HG02571 (cell line): ENCODE results near the gene JMJD8.

ENCODE experiments used
- ATAC-seq: cut with Tn5 transposase; IDR thresholded peaks from one replicate; pipeline ENCODE4 v1.9.1; 2021; ENCODE audit warnings: mild to moderate bottlenecking, moderate library complexity; ENCODE audit not compliant: unreplicated experiment

The JMJD8 gene

GRCh38 chr16:710500-711075 is 26.5 kb upstream of the JMJD8 start:
- no peak for ATAC-seq

GRCh38 chr16:709566-710499 is 25.7 kb upstream of the JMJD8 start:
- ATAC-seq: no peak

DNA sequence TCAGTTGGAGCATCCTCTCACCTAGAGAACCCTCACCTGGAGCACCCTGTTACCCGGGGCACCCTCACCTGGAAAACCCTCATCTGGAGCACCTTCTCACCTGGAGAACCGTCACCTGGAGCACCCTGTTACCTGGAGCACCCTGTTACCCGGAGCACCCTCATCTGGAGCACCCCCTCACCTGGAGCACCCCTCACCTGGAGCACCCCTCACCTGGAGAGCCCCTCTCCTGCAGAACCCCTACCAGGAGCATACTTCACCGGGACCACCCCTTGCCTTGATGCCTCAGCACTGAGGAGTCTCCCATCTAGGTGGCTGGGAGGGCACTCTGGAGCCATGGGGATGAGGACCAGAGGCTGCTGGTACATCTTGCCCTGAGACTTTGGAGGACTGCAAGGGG is 24.8 kb upstream of the JMJD8 start:
- ATAC-seq: no peak

DNA sequence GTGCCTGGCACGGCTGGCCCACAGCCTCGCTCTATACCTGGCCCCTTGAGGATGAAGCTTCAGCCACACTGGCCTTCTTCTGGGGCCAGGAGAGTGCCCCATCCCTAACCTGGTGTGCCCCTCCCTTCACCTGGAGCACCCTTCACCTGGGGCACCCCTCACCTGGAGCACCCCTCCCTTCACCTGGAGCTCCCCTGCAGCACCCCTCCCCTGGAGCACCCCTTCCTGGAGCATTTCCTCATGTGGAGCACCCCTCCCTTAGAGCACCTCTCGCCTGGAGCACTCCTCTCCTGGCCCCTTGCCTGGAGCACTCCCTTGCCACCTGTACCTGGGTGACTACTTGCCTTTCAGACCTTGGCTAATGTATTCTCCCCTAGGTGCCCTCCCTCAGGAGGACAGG is 23.9 kb upstream of the JMJD8 start:
- ATAC-seq: no peak

GRCh38 chr16:707062-707538 is 23.0 kb upstream of the JMJD8 start:
- ATAC-seq: no peak

- no peak for ATAC-seq
These were observed 22.3 kb upstream of the JMJD8 start for GRCh38 chr16:706189-707061.

DNA sequence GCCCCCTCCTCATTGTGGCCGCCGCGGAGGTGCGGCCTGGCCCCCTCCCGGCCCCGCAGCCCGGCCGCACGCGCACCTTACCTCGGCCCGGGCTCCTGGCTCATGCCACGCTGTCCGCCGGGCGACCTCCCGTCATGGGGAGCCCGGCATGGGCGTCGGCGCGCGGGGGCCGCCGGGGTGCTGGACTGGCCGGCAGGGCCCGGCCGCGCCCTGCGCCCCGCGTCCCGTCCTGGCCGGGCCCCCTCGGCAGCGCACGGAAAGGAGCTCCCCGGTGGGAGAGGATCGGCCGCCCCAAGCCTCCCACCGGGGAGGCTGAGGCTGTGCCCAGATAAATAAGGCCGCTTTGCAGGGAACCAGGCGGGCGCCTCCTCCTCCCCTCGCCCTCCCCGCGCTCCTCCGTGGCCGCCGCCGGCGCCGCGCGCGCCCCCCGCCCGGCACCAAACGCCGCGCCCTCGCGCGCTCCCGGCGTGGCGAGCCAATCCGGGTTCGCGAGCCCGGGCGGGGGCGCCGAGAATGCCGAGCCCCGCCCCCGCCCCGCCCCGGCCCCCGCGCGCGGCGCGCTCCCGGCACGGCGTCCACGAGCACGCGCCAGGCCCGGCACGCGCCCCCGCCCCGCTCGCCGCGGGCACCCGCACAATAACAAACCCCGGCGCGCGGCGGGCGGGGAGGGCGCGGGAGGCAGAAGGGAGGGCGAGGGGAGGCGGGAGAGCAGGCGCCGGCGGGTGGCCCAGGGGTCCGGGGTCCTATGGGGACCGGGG is 21.5 kb upstream of the JMJD8 start, which contains the start of gene FBXL16:
Gene FBXL16, minus strand, starts transcription at position 371 of the 758 bp plus-strand sequence. CDS start 8,396 bp downstream, outside the sequence.
- no peak for ATAC-seq

DNA sequence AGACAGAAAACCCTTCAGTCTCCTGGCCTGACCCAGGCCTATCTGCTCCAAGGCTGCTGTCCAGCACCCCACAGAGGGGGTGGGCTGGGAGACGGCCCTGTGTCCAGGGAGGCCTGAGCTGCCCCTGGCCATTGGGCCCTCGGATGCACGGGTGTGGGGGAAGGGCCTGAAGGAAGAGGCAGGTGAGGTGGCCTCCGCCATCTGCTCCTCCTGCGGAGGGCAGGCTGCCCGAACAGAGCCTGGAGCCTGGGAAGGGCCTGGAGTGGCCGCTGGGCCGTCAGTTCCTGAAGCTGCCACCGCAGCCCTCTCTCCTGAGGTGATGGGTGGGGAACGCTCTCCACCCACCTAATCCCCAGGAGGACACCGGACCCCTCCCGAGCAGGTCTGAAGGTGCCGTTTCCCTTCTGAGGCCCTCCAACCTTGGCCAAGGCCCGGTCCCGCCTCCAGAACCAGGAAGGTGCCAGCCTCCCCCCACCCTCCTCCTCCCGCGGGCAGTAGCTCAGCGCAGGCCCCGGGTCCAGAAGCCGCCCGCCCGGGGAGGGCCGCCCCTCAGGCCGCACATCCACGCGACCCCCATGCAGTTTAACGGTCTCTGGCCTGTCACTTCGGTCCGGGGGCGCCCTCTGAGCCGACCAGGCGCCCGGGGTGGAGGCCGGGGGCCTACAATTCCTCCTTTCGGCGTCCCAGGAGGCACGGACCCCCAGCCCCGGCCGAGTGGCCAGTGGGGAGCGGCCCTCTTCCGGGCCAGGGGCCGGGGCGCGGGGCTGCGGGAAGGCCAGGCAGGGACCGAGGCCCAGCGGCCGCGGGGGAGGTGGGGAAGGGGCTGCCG is 20.6 kb upstream of the JMJD8 start:
- no peak for ATAC-seq

DNA sequence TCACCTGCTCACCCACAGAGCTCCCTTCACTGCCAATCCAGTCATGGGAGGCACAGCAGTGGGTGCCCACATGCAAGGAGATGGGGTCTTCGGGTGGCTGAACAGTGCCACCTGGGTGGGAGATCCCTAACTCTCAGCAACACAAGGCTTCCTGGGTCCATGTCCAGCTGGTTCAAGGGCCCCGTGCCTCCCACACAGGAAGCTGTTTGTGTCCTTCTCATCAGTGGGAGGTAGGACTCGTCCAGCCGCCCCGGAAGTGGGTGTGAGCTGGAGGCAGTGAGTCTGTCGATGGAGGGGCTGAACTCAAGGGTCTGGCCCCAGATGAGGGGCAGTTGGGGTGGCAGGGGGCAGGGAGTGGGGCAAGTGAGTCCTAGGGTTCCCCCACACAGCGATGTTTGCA is 19.9 kb upstream of the JMJD8 start:
- no peak for ATAC-seq

GRCh38 chr16:703406-703805 is 19.3 kb upstream of the JMJD8 start:
- ATAC-seq: no peak

DNA sequence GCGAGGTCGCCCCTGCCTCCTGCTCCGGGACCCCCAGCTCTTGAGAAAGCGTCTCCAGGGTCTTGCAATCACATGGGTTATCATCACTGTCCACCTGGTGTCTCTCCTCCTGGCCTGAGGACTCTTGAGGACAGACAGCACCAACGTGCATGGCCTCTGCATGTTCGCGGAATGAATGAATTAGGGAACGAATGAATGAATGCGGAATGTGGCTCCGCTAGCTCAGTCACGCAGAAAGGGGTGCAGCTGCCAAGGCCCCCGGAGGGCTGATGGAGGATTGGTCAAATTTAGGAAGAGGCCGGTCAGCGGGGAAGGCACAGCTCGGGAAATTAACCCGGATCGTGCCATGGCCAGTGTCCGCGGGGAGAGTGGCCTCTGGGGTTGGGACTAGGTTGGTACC is 18.2 kb upstream of the JMJD8 start:
- ATAC-seq: no peak

DNA sequence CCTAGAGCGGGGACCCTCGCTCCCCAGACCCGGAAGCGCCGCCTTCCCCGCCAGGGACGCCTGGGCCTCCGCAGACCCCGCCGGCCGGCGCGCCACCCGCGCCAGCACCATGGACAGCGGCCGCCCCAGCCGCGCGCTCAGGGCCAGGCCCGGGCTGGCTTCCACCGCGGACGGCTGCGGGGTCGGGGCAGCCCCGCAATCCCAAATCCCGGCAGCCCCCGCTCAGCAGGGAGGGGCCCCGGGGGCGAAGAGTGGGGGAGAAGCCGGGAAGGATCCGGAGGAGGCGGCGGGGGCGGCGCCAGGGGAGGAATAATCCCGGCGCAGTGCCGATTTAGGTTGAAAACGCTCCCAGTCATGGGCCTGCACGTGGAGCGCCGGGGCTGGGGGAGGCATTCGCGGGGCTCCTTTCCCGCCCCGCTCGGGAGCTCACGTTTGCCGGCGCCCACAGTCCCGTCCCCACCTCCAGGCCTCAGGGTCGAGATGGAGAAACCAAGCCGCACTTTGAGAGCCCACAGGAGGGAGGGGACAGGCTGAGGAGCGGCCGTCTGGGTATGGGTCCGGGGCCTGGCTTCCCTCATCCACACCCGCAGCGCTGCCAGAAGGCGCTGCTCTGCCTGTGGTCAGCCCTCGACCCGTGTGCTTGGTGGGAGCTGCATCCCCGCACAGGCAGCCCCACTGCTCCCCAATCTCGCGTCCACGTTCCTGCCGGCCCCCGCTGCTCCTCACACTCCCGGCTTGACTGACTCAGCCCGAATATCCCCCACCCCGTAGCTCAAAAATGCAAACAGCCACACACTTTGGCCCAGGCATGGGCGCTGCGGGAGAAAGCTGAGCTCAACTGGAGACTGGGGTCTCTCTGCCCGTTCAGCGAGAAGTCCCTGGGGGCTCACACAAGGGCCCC is 16.8 kb upstream of the JMJD8 start:
- no peak for ATAC-seq

GRCh38 chr16:698911-699671 is 15.0 kb upstream of the JMJD8 start:
- ATAC-seq: no peak

DNA sequence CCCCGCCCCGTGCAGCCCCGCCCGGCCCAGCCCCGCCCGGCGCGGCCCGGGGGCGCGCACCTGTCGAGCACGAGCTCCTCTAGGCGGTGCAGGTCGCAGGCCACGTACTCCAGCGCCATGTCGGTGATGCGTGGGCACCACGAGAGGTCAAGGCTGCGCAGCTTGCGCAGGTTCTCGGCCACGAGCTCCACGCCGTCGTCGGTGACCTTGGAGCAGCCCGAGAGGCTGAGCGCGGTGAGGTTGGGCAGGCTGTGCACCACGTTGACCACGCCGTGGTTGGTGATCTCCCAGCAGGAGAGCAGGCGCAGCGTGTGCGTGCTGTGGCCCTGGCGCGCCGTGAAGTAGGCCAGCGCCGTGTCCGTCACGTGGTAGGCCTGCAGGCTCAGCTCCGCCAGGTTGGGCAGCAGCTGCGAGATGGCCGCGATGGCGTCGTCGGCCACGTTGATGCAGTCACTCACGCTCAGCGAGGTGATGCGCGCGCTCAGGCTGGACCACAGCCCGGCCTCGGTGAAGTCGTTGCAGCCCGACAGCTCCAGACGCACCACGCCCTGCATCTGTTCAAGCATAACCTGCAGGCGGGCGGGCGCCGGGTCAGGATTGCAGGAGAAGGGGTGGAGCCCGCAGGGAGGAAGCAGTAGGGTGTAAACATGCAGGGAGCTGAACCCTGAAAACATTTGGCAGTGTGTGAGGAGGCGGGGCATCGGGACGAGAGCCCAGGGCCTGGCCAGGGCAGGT is 11.4 kb upstream of the JMJD8 start:
- no peak for ATAC-seq

DNA sequence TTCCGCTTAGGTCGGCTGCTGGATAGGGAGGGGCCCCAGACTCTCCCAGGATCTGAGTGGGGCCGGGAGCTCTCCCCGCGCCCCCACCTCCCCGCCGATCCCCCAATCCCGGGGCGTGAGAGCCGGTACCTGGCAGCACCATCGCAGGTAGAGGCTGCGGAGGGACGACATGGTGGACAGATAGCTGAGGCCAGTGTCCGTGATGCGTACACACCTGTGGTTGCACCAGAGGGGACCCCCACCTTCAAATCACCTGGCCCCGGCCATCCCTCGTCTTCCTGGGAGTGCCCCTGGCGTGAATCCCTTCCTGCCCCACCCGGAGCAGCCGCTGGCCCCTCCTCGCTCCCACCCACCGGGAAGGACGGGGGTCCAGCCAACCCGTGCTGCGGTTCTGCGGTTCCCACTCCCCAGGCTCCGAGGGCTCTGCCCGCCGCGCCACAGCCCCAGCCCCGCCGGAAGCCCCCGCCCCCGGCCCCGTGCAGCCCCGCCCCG is 10.8 kb upstream of the JMJD8 start:
- no peak for ATAC-seq

- ATAC-seq: no peak
These were observed 10.2 kb upstream of the JMJD8 start for GRCh38 chr16:694187-694862.
